CD4-positive, alpha-beta T cell treated with Interleukin-12 subunit alpha and Interleukin-12 subunit beta, for 1 hour (primary cell): ENCODE results near the gene AQR.
"Not testable (repeated sequence)": the region's sequence is repeated elsewhere in the genome, so short reads cannot be mapped to it uniquely, and the experiment has no call there.

Source experiments
- DNase-seq: peaks from one replicate; pipeline ENCODE4 v3.0.0-alpha.2; 2020

AQR gene

DNA sequence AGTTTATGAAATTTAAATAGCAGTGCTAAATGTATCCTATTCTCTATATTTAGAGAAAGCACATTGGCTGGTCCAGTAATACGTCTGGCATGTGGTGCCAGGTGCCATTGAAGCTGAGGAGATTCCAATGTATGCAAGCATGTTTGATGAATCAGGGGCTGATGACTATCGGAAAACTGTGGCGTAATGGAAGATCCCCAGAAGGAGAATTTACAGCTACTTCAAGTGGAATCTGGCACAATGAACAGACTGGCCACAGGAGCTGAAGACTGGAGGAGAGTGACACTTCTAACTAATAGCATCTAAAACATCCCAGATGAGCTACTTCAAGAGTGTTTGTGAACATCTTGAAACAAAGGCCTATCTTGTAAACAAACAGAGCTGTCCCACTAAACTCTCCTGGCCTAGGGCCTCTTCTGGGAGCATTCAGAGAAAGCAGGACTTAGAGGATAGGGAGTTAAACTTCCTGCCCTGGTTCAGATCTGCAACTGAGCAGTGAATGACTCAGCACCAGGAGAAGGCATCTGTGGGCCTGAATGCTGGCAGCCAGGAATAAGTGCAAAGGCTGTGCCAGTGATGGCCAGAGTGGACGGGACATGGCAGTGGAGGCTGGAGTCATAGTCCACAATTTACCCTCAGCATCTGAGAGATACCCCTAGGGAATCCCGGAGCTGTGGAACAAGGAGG, 159.0 kb downstream of the AQR start:
- no peak for DNase-seq

DNA sequence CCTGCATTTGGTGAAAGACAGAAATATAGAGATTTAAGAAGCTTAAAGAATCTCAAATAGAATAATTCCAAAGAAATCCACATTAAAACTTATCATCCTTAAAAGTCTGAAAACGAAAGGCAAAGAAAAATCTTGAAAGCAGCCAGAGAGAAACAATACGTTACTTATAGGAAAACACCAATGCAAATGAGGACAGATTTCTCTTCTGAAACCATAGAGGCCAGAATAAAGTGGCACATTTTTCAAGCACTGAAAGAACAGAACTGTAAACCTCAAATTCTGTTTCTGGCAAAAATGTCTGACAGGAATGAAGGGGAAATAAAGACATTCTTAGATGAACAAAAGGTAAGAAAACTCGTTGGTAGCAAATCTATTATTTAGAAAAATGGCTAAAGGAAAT, 160.4 kb downstream of the AQR start:
- no peak for DNase-seq

DNA sequence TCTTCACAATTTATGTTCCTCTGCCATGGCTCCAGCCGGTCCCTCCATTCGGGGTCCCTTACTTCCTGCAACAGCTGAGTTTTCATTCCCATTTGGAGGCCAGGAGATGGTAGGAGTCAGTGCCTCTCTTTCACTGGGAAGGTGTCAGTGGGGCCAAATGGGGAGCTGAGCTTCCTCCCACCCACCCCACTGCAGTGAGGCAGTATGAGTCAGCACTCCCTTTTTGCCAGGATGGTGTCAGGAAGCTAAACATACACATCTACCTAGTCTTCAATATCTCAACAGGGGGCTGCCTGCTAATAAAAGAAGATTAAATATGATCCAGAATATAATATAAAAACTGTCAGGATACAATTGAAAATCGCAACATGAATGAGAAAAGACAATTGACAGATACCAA, 161.5 kb downstream of the AQR start:
- DNase-seq, result no peak

DNA sequence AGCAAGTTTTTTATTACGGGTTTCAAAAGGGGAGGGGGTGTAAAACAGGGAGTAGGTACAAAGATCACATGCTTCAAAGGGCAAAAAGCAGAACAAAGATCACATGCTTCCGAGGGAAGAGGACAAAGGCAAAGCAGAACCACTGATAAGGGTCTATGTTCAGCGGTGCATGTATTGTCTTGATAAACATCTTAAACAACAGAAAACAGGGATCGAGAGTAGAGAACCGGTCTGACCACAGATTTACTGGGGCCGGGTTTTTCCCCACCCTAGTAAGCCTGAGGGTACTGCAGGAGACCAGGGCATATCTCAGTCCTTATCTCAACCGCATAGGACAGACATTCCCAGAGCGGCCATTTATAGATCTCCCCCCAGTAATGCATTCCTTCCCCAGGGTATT, 162.3 kb downstream of the AQR start:
- DNase-seq, result not testable (repeated sequence)

DNA sequence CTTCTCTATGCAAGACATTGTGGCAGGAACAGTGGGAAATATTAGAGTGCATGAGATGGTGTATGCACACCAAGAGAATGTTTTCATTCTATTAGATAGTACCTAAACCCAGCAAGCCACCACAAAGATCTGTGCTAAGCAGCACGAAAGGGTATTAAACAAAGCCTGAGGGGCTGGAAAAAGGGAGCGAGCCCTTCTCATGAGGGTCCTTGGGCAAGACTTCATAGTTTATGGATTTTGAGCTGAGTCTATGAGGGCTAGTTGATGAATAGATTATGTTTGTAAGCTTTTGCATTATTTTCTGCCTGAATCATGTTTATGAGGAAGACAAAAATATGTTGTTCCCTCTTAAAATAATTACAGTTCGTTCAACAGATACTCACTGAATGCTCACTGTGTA, 164.8 kb downstream of the AQR start:
- DNase-seq, result no peak

DNA sequence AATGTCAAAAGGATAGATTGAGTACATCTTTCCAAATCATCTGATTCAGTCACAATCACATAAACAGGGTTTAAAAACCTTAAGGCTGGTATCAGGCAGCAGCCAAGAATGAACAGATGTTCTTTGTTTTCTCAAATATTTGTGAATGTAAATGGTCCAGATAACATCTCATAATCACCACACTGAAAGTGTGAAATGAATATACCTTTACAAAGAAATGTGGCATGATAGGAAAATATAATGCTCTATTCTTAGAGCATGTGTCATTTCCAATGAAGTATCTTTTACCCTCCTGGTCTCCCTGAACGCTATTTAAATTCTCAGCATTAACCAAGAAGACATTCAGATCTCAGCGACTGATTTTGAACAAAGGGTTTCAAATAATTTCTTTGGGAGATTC, 165.4 kb downstream of the AQR start:
- no peak for DNase-seq

DNA sequence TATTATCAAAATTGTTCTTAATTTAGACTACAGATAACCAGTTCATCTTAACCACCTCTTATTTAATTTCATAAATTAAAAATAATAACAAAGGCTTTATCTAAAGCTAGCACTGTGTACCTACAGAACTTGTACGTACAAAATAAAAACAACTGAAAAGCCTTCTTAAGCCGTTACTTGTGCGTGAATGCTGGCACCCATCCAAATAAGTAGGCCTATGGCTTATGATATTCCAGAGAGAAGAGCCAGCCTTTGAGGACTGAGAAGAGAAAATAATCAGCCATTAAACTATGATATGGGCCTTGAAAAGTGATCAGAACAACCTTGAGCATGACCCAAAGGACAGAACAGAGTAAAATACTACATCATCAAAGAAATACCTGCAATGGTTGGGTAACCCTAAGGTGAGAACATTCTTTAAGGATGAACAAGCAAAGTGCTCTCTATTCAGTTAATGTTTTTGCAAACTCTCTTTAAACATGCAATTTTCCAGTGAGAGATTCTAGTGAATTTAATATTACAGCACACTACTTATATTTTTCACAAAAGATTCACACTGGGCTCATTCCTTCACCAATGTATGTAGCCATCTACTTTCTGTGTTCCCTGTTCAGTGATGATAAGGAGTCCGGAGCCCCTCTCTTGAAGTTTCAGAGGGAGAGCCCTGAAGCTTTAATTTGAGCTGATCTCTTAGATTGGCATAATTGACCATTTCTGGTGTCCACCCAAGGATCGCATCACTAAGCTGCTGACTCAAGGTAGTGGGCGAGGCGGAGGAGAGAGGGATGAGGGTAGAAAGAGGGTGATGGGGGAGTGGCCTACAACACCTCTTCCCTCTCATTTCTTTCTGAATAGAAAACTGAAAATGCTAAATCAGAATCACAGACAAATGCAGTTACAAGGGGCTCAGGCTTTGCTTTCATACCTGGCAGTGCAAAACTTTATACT, 166.5 kb downstream of the AQR start:
- no peak for DNase-seq

DNA sequence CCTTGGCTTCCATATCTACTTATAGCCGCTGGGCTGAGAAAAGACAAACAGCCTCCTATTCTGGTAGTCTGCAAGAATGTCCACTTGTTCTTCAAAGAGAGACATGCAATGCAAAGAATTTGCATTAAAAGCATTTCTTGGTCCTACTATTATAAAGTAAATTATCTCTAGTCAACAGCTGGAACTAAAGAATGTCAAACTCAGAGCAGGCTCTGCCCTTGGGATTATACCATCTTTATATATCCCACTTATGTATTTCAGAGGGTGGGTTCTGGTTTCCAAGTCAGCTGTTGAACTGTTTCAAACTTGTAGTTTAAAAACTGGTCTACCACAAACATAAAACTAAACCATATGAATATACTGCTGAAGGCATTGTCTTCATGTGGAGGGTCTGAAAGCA, 167.2 kb downstream of the AQR start:
- DNase-seq, result no peak
